CD4-positive, alpha-beta T cell (primary cell): ENCODE results near the gene RFK. TPM values are rescaled to one million over a fixed set of nuclear protein-coding genes. Genes with fewer than 3 reads are reported as not detected.

ENCODE experiments used
- ATAC-seq: fragments of 200-7000 bp; cut with Tn5 transposase; one replicate; pipeline ENCODE4 v1.10.0; 2022; ENCODE audit warnings: mild to moderate bottlenecking; ENCODE audit not compliant: poor library complexity
- CTCF ChIA-PET: fragments of 350-600 bp; sonication (Branson Sonifier 250); formaldehyde crosslinking; loops from one replicate; lab custom pipeline; 2021; ENCODE audit warnings: antibody characterized with exemption, inconsistent platforms; lab: Charles Lee
- POLR2A ChIA-PET: fragments of 350-600 bp; sonication (Branson Sonifier 250); formaldehyde crosslinking; loops from one replicate; lab custom pipeline; 2021; ENCODE audit warnings: antibody characterized with exemption, inconsistent platforms; lab: Charles Lee
- DNase-seq, 14 experiments: peaks; one replicate each; pipeline ENCODE4 v3.0.0-alpha.2; 2013 to 2020; ENCODE audit warnings: mixed read lengths in 2 of 14
- H3K27ac ChIP-seq, 2 donors: one replicate each; pipeline versions ENCODE4 v1.5.1 to v1.7.0; 2013; ENCODE audit warnings: low read length in 2 of 2, low read depth in 1 of 2, mild to moderate bottlenecking in 1 of 2
- H3K27me3 ChIP-seq, 2 experiments: 1 replicate in 1 of 2; 2 replicates in 1 of 2; pipeline versions ENCODE4 v1.6.1 to v1.7.0; 2013; ENCODE audit warnings: low read length in 2 of 2, control low read depth in 1 of 2, mild to moderate bottlenecking in 1 of 2, moderate library complexity in 1 of 2; ENCODE audit not compliant: insufficient read depth in 2 of 2, control insufficient read depth in 1 of 2
- H3K36me3 ChIP-seq: one replicate; pipeline ENCODE4 v1.6.1; 2013; ENCODE audit warnings: low read length, control low read depth; ENCODE audit not compliant: insufficient read depth
- H3K4me1 ChIP-seq: one replicate; pipeline ENCODE4 v1.6.1; 2013; ENCODE audit warnings: low read length, control low read depth; ENCODE audit not compliant: insufficient read depth
- H3K4me3 ChIP-seq: one replicate; pipeline ENCODE4 v1.5.1; 2013; ENCODE audit warnings: mild to moderate bottlenecking, low read length, moderate library complexity
- H3K9me3 ChIP-seq, 2 experiments: 1 replicate in 1 of 2; 2 replicates in 1 of 2; pipeline versions ENCODE4 v1.6.1 to v1.7.0; 2013; ENCODE audit warnings: low read length in 2 of 2, mild to moderate bottlenecking in 2 of 2, control low read depth in 1 of 2, moderate library complexity in 1 of 2; ENCODE audit not compliant: control insufficient read depth in 1 of 2, insufficient read depth in 1 of 2
- H3K27ac Mint-ChIP-seq: one replicate; pipeline ENCODE4 v1.8.0; 2020; ENCODE audit warnings: mixed read lengths
- H3K27me3 Mint-ChIP-seq: one replicate; pipeline ENCODE4 v1.8.0; 2021; ENCODE audit warnings: mixed read lengths
- H3K36me3 Mint-ChIP-seq: one replicate; pipeline ENCODE4 v1.8.0; 2021; ENCODE audit warnings: low read depth, mixed read lengths
- H3K4me1 Mint-ChIP-seq: one replicate; pipeline ENCODE4 v1.8.0; 2021; ENCODE audit warnings: low read depth, mixed read lengths
- H3K4me3 Mint-ChIP-seq: one replicate; pipeline ENCODE4 v1.8.0; 2020; ENCODE audit warnings: mild to moderate bottlenecking, mixed read lengths
- H3K9me3 Mint-ChIP-seq: one replicate; pipeline ENCODE4 v1.8.0; 2020; ENCODE audit warnings: mixed read lengths
- CTCF ChIP-seq: fragments of 200-600 bp; IDR thresholded peaks from one replicate; pipeline ENCODE4 v1.8.0; 2022; ENCODE audit warnings: antibody characterized with exemption, mild to moderate bottlenecking
- intact Hi-C, 2 experiments: fragments of 100-400 bp; cut with DNase I in 1 of 2; cut with micrococcal nuclease in 1 of 2; formaldehyde crosslinking; loops; one replicate each; pipeline versions ENCODE4 v1.15.1 to v1.9.0; 2023 to 2025; cut with DNase I, micrococcal nuclease
- total RNA-seq, 174 experiments: library from RNA in 2 of 174; stranded (reverse) in 2 of 174; gene quantifications; one replicate each; pipeline ENCODE4 v1.2.3 and lab custom pipeline; 2021 to 2026

The RFK gene
- total RNA-seq, 2 experiments from 2014 or later, result 7.4 to 8.4 TPM

GRCh38 chr9:76413658-76414057, 19.4 kb upstream of the RFK start:
- no peak for DNase-seq
- CTCF ChIA-PET, result no interaction called here
- no peak overlapping the region for H3K27ac Mint-ChIP-seq
- intact Hi-C loops, result no loop called here
- no peaks in the 10 kb centered on the region for H3K4me1 ChIP-seq
- no peak overlapping the region for H3K4me3 ChIP-seq
- H3K27ac ChIP-seq, result no peak overlapping the region
- no peak overlapping the region for H3K4me3 Mint-ChIP-seq
- H3K4me1 Mint-ChIP-seq, result peaks cover 7% of the 10 kb centered on the region
- H3K27me3 Mint-ChIP-seq, result no peaks in the 10 kb centered on the region
- no peak for TF ChIP-seq CTCF
- peaks cover 6% of the 10 kb centered on the region for H3K9me3 Mint-ChIP-seq
- POLR2A ChIA-PET, result no interaction called here
- peaks cover 0 to 11% of the 10 kb centered on the region in 2 experiments for H3K9me3 ChIP-seq
- no peaks in the 10 kb centered on the region for H3K36me3 ChIP-seq
- no peak for ATAC-seq
- H3K36me3 Mint-ChIP-seq, result no peaks in the 10 kb centered on the region
- no peaks in the 10 kb centered on the region for H3K27me3 ChIP-seq

GRCh38 chr9:76412638-76413037, 18.4 kb upstream of the RFK start:
- H3K9me3 ChIP-seq, result peaks cover 0 to 11% of the 10 kb centered on the region in 2 experiments
- intact Hi-C loops, result no loop called here
- Mint-ChIP-seq H3K4me1 (peaks cover 6% of the 10 kb centered on the region), H3K9me3 (peaks cover 6% of the 10 kb centered on the region), H3K27me3 (no peaks in the 10 kb centered on the region), H3K4me3 (no peak overlapping the region), H3K27ac (no peak overlapping the region), H3K36me3 (no peaks in the 10 kb centered on the region)
- no peak overlapping the region for H3K27ac ChIP-seq
- ChIA-PET CTCF (no interaction called here), POLR2A (no interaction called here)
- ATAC-seq, result no peak
- no peak for TF ChIP-seq CTCF
- H3K4me1 ChIP-seq, result no peaks in the 10 kb centered on the region
- DNase-seq, result no peak
- H3K27me3 ChIP-seq, result no peaks in the 10 kb centered on the region
- no peak overlapping the region for H3K4me3 ChIP-seq
- no peaks in the 10 kb centered on the region for H3K36me3 ChIP-seq

- H3K4me3 Mint-ChIP-seq, result no peak overlapping the region
- DNase-seq (no peak), ATAC-seq (no peak)
- no peaks in the 10 kb centered on the region for H3K27me3 Mint-ChIP-seq
- no peak overlapping the region for H3K27ac Mint-ChIP-seq
- H3K27me3 ChIP-seq, result no peaks in the 10 kb centered on the region
- no peaks in the 10 kb centered on the region for H3K9me3 Mint-ChIP-seq
- H3K4me1 ChIP-seq, result no peaks in the 10 kb centered on the region
- intact Hi-C loops, result no loop called here
- CTCF ChIA-PET, result interaction anchor here (0.7 kb wide), 1 partner anchor 1345 kb away, joined by 3 read pairs; no protein-coding TSS in a partner anchor
- no peak for TF ChIP-seq CTCF
- no peak overlapping the region for H3K27ac ChIP-seq
- no peaks in the 10 kb centered on the region for H3K36me3 ChIP-seq
- H3K36me3 Mint-ChIP-seq, result no peaks in the 10 kb centered on the region
- POLR2A ChIA-PET, result no interaction called here
- no peaks in the 10 kb centered on the region for H3K9me3 ChIP-seq
- no peak overlapping the region for H3K4me3 ChIP-seq
- peaks cover 9% of the 10 kb centered on the region for H3K4me1 Mint-ChIP-seq
Measured at GRCh38 chr9:76405868-76406267, 11.6 kb upstream of the RFK start.
